Calu3 (cell line): Measurements from ENCODE around the gene SPI1. TPM values are rescaled to one million over a fixed set of nuclear protein-coding genes. Genes with fewer than 3 reads are reported as not detected.

ENCODE experiments used
- BruUV-seq: library from RNA; stranded (reverse); fragments of 400-500 nt; replicated peaks from 2 replicates; lab custom pipeline; 2021; lab: Mats Ljungman, UMichigan
- CTCF ChIA-PET: fragments of 300-600 bp; sonication (Branson Sonifier 250); formaldehyde crosslinking; loops from one replicate; lab custom pipeline; 2022; ENCODE audit warnings: antibody characterized with exemption; lab: Charles Lee
- DNase-seq: peaks from one replicate; pipeline ENCODE4 v3.0.0; 2022
- H3K27ac Mint-ChIP-seq: one replicate; pipeline ENCODE4 v1.8.0; 2022; ENCODE audit warnings: mixed read lengths; ENCODE audit not compliant: unreplicated experiment
- H3K27me3 Mint-ChIP-seq: one replicate; pipeline ENCODE4 v1.8.0; 2022; ENCODE audit warnings: mixed read lengths; ENCODE audit not compliant: unreplicated experiment
- H3K36me3 Mint-ChIP-seq: one replicate; pipeline ENCODE4 v1.8.0; 2022; ENCODE audit warnings: mild to moderate bottlenecking, moderate library complexity, mixed read lengths; ENCODE audit not compliant: insufficient read depth, unreplicated experiment
- H3K4me1 Mint-ChIP-seq: one replicate; pipeline ENCODE4 v1.8.0; 2022; ENCODE audit warnings: mild to moderate bottlenecking, low read depth, mixed read lengths; ENCODE audit not compliant: unreplicated experiment
- H3K4me3 Mint-ChIP-seq: one replicate; pipeline ENCODE4 v1.8.0; 2022; ENCODE audit warnings: mild to moderate bottlenecking, low read depth, moderate library complexity, mixed read lengths; ENCODE audit not compliant: unreplicated experiment
- H3K9me3 Mint-ChIP-seq: one replicate; pipeline ENCODE4 v1.8.0; 2022; ENCODE audit warnings: low read depth, mixed read lengths; ENCODE audit not compliant: unreplicated experiment
- intact Hi-C: fragments of 100-400 bp; cut with micrococcal nuclease; formaldehyde crosslinking; loops from one replicate; pipeline ENCODE4 v1.10.0; 2022; ENCODE audit not compliant: unreplicated experiment
- total RNA-seq: library from RNA; stranded (reverse); gene quantifications from 2 replicates; pipeline ENCODE4 v1.2.3, GENCODE V29; 2022
- TF ChIP-seq, protein P1 (sequence below): fragments of 200-600 bp; IDR thresholded peaks from one replicate; pipeline ENCODE4 v1.8.0; 2022; ENCODE audit warnings: antibody characterized with exemption; ENCODE audit not compliant: unreplicated experiment

SPI1 gene
- total RNA-seq, 1 experiment from 2014 or later, result not detected

DNA sequence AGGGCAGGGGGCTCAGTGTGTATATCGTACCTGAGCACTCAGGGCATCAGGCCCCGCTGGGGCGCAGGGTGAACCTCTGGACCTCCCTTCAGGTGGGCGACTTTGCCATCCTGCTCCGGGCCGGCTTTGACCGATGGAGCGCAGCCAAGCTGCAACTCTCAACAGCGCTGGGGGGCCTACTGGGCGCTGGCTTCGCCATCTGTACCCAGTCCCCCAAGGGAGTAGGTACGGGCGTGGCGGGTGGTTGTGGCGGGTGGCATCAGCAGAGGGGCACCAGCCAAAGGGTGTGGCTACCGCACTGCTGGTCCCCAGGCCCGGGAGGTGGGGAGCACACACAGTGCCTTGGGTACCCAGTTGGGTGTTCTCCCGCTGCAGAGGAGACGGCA lies 36.3 kb upstream of the SPI1 start:
- Mint-ChIP-seq H3K9me3 (no peaks in the 10 kb centered on the region), H3K4me3 (no peak overlapping the region), H3K36me3 (peaks cover 38% of the 10 kb centered on the region), H3K4me1 (peaks cover 10% of the 10 kb centered on the region), H3K27me3 (no peaks in the 10 kb centered on the region), H3K27ac (no peak overlapping the region)
- CTCF ChIA-PET, result no interaction called here
- DNase-seq, result no peak
- intact Hi-C loops, result no loop called here
- TF ChIP-seq, protein P1, sequence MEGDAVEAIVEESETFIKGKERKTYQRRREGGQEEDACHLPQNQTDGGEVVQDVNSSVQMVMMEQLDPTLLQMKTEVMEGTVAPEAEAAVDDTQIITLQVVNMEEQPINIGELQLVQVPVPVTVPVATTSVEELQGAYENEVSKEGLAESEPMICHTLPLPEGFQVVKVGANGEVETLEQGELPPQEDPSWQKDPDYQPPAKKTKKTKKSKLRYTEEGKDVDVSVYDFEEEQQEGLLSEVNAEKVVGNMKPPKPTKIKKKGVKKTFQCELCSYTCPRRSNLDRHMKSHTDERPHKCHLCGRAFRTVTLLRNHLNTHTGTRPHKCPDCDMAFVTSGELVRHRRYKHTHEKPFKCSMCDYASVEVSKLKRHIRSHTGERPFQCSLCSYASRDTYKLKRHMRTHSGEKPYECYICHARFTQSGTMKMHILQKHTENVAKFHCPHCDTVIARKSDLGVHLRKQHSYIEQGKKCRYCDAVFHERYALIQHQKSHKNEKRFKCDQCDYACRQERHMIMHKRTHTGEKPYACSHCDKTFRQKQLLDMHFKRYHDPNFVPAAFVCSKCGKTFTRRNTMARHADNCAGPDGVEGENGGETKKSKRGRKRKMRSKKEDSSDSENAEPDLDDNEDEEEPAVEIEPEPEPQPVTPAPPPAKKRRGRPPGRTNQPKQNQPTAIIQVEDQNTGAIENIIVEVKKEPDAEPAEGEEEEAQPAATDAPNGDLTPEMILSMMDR, result no peak
- BruUV-seq, result no TSS peak

DNA sequence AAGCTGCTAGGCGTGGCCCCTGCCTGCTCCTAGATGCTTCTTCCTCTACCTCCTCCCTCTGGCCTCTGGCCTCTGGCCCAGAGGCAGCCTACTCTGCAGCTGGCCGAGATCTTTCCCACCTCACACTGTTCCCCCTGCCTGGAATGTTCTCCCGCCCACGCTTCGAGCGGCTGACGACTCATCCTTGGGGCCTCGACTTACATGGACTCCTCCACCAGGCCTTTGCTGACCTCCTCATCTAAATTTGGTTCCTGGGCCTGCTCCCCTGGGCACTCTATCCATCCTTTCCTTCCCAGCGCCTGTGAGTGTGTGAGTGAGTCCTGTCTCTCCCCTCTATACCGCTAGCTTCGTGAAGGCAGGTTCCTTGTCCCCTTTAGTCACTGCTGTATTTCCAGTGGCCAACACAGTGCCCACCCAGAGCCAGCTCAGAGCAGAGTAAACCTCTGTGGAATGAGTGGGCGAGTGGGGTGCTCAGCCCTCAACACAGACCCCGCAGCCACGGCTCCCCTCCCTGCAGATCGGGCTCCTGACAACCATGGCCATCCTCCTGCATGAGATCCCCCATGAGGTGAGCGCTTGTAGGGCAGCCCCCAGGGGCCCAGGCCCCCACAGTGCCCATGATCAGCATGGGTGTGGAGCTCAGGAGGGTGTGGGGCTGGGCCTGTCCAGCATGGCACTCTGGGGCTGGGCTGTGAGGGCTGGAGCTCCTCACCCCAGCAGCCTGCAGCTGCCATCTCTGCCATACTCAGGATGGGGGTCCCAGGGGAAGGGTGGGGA lies 35.7 kb upstream of the SPI1 start:
- Mint-ChIP-seq H3K9me3 (no peaks in the 10 kb centered on the region), H3K27me3 (no peaks in the 10 kb centered on the region), H3K36me3 (peaks cover 37% of the 10 kb centered on the region), H3K4me1 (peaks cover 10% of the 10 kb centered on the region), H3K4me3 (no peak overlapping the region), H3K27ac (no peak overlapping the region)
- intact Hi-C loops, result no loop called here
- TF ChIP-seq, protein P1, result no peak
- BruUV-seq, result no TSS peak
- DNase-seq, result no peak
- CTCF ChIA-PET, result no interaction called here

DNA sequence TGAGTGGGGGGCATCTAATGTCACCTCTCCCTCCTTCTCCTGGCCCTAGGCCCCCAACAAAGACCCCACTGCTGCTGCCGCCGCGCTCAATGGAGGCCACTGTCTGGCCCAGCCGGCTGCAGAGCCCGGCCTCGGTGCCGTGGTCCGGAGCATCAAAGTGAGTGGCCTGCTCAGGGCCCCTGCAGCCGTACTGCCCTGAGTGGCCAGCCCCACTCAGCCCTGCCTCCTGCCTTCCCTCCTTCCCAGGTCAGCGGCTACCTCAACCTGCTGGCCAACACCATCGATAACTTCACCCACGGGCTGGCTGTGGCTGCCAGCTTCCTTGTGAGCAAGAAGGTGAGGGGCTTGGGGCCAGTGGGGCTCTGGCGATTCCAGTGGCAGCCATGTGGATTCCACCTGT lies 35.0 kb upstream of the SPI1 start:
- DNase-seq, result no peak
- Mint-ChIP-seq H3K36me3 (peaks cover 38% of the 10 kb centered on the region), H3K4me3 (no peak overlapping the region), H3K4me1 (peaks cover 10% of the 10 kb centered on the region), H3K9me3 (no peaks in the 10 kb centered on the region), H3K27me3 (no peaks in the 10 kb centered on the region), H3K27ac (no peak overlapping the region)
- CTCF ChIA-PET, result no interaction called here
- intact Hi-C loops, result no loop called here
- TF ChIP-seq, protein P1, result no peak
- BruUV-seq, result no TSS peak

DNA sequence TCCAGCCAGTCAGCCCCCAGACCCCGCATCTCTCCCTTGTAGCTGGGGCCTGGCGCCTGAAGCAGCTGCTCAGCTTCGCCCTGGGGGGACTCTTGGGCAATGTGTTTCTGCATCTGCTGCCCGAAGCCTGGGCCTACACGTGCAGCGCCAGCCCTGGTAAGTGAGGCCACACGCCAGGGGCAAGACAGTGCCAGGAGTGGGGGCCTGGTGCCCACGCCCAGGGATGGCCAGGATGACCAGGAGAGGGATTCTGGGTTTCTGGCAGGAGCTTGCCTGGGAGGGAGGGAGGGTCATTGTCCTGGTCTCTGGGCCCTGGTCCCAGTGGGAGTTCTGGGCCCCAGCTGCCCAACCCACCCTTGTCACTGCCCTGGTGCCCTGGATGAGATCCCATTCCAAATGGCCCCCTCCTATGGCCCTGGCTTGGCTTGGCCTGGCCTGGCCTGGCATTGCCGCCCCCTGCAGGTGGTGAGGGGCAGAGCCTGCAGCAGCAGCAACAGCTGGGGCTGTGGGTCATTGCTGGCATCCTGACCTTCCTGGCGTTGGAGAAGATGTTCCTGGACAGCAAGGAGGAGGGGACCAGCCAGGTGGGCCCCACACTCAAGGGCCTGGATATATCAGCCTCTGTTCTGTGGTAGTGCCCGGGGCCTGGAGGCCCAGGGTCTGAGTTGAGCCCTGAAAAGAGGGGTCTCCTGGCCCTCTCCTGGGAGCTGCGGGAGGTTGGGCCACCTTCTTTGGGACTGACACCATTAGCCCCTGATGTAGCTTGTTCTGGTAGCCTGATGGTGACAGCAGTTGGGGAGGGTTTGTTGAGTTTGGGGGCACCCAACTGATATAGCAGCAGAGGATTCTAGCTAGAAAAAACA lies 33.8 kb upstream of the SPI1 start:
- peaks cover 15% of the 10 kb centered on the region for H3K4me1 Mint-ChIP-seq
- DNase-seq, result peak; percentile 72
- CTCF ChIA-PET, result interaction anchor here (0.8 kb wide), 1 partner anchor 14 kb away, joined by 3 read pairs; the partner anchor contains the start of gene PSMC3

More for the DNA sequence above, 33.8 kb upstream of the SPI1 start:
- TF ChIP-seq, protein P1, result peak; percentile 78
- H3K27me3 Mint-ChIP-seq, result no peaks in the 10 kb centered on the region
- H3K27ac Mint-ChIP-seq, result no peak overlapping the region
- BruUV-seq, result no TSS peak
- H3K9me3 Mint-ChIP-seq, result no peaks in the 10 kb centered on the region
- peaks cover 41% of the 10 kb centered on the region for H3K36me3 Mint-ChIP-seq
- H3K4me3 Mint-ChIP-seq, result no peak overlapping the region
- intact Hi-C loops, result no loop called here
